Keratinocyte (primary cell): ENCODE measurements around the gene LPAR1. TPM values are rescaled to one million over a fixed set of nuclear protein-coding genes. Genes with fewer than 3 reads are reported as not detected.

Experiments
- DNase-seq: peaks from one replicate; pipeline ENCODE4 v3.0.0-alpha.2; 2011; ENCODE audit warnings: low read depth, missing footprints, low spot score
- FAIRE-seq: peaks from 2 replicates; lab custom pipeline; 2011; peaks lifted over from hg19 to GRCh38; lab: Jason Lieb, UNC
- H2AFZ ChIP-seq: 2 replicates; pipeline ENCODE4 v1.6.0; 2012; ENCODE audit warnings: low read length, control low read depth, inconsistent platforms; ENCODE audit not compliant: control insufficient read depth
- H3K27ac ChIP-seq: 2 replicates; pipeline ENCODE4 v1.5.1; 2011; ENCODE audit warnings: low read length; ENCODE audit not compliant: control insufficient read depth, insufficient read depth
- H3K27me3 ChIP-seq: 3 replicates; pipeline ENCODE4 v1.6.0; 2011; ENCODE audit warnings: low read length; ENCODE audit not compliant: control insufficient read depth, insufficient read depth; ENCODE audit errors: extremely low read depth
- H3K36me3 ChIP-seq, 2 experiments: 2 replicates in 1 of 2; 3 replicates in 1 of 2; pipeline ENCODE4 v1.5.1; 2011; ENCODE audit warnings: low read length in 2 of 2, mild to moderate bottlenecking in 1 of 2; ENCODE audit not compliant: control insufficient read depth in 2 of 2, insufficient read depth in 2 of 2; ENCODE audit errors: extremely low read depth in 1 of 2
- H3K4me1 ChIP-seq: 3 replicates; pipeline ENCODE4 v1.5.1; 2011; ENCODE audit warnings: low read length; ENCODE audit not compliant: control insufficient read depth, insufficient read depth; ENCODE audit errors: extremely low read depth
- H3K4me2 ChIP-seq: 3 replicates; pipeline ENCODE4 v1.6.0; 2011; ENCODE audit warnings: low read depth, low read length; ENCODE audit not compliant: control insufficient read depth, insufficient read depth; ENCODE audit errors: extremely low read depth
- H3K4me3 ChIP-seq, 3 experiments: fragments of 200-600 bp in 1 of 3; sonication (generic) in 1 of 3; 2 replicates in 2 of 3; 3 replicates in 1 of 3; pipeline ENCODE4 v1.5.1; 2011 to 2016; ENCODE audit warnings: low read length in 3 of 3, mild to moderate bottlenecking in 3 of 3, control low read depth in 2 of 3, inconsistent platforms in 1 of 3, low read depth in 1 of 3, mixed read lengths in 1 of 3, mixed run types in 1 of 3, moderate library complexity in 1 of 3; ENCODE audit not compliant: control insufficient read depth in 2 of 3, insufficient read depth in 2 of 3; ENCODE audit errors: extremely low read depth in 1 of 3
- H3K79me2 ChIP-seq: 2 replicates; pipeline ENCODE4 v1.6.0; 2012; ENCODE audit warnings: low read length; ENCODE audit not compliant: control insufficient read depth, insufficient read depth
- H3K9ac ChIP-seq: 3 replicates; pipeline ENCODE4 v1.6.0; 2011; ENCODE audit warnings: low read length; ENCODE audit not compliant: control insufficient read depth, insufficient read depth; ENCODE audit errors: extremely low read depth
- H3K9me1 ChIP-seq: 3 replicates; pipeline ENCODE4 v1.6.0; 2011; ENCODE audit warnings: low read length; ENCODE audit not compliant: control insufficient read depth, insufficient read depth; ENCODE audit errors: extremely low read depth
- H3K9me3 ChIP-seq: 2 replicates; pipeline ENCODE4 v1.5.1; 2012; ENCODE audit warnings: low read depth, low read length; ENCODE audit not compliant: control insufficient read depth
- H4K20me1 ChIP-seq: 3 replicates; pipeline ENCODE4 v1.6.0; 2011; ENCODE audit warnings: low read length; ENCODE audit not compliant: control insufficient read depth, insufficient read depth; ENCODE audit errors: extremely low read depth
- CTCF ChIP-seq, 3 experiments: IDR thresholded peaks in 1 of 3; conservative IDR thresholded peaks in 1 of 3; optimal IDR thresholded peaks in 1 of 3; 2 replicates in 2 of 3; 3 replicates in 1 of 3; pipeline versions ENCODE3 to v1.5.1; 2011; ENCODE audit warnings: low read length in 3 of 3, mild to moderate bottlenecking in 3 of 3, moderate library complexity in 2 of 3, control low read depth in 1 of 3, inconsistent platforms in 1 of 3; ENCODE audit not compliant: insufficient read depth in 2 of 3; ENCODE audit errors: extremely low read depth in 1 of 3
- EZH2 ChIP-seq: IDR thresholded peaks from one replicate; pipeline ENCODE4 v1.6.1; 2012; ENCODE audit warnings: inconsistent platforms, mild to moderate bottlenecking, low read length, moderate library complexity
- dilution Hi-C: fragments of 300-500 bp; cut with MboI; formaldehyde crosslinking; loops from one replicate; pipeline ENCODE4 v1.7.0; 2020; ENCODE audit warnings: low sequenced_read_pairs; ENCODE audit not compliant: extremely low pct_ligation_motif_present
- polyA plus RNA-seq, 5 experiments: library from polyadenylated mRNA; depleted of rRNA in 3 of 5; stranded (reverse) in 3 of 5; stranded (forward) in 1 of 5; unstranded in 1 of 5; fragments of >200 nt; gene quantifications; 1 replicate in 1 of 5; 2 replicates in 3 of 5; 3 replicates in 1 of 5; pipeline versions ENCODE4 v1.2.1 to v1.2.3, GENCODE V29; 2011 to 2012; ENCODE audit warnings: missing spikeins in 2 of 5, low read depth in 1 of 5, low replicate concordance in 1 of 5

The LPAR1 gene
- polyA plus RNA-seq, 1 donor (not counting 4 experiments of a cell fraction or from before 2014, with no cell fraction given), result 43.2 TPM

DNA sequence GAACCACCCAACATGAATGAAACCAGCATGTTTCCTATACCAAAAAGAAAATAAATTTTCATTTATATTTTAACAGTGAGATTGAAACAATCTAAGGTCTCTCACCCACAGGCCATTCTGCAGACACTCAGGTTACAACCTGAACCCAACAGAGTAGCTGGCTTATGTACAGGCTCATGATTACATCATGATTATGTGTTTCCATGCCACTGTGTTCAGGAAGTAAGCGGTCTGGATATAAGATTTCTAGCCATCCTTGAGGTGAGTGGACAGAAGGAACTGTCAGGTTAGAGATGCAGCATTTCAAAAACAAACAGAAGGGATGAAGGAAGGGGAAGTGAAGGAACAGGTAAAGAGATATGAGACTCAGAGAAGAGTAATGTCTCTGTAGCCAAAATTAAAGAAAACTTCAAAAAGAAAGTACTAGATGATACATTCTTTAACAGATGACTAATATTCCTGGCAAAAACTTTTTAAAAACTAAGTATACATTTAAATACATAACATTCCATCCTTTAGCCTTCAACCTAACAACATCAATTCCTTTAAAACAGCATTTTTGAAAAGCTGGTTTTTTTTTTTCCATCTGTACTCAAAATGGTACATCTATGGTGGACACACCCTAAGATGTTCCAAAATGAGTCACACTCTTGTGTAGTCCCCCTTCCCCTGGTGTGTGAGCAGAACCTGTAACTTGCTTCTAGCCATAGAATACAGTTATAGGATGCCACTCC is 119.8 kb downstream of the LPAR1 start:
- DNase-seq (no peak), FAIRE-seq (peak; percentile 76)
- peak overlapping the region; percentile 32 for H2AFZ ChIP-seq
- TF ChIP-seq CTCF (optimal IDR thresholded peaks at IDR 0.05 in 1 of 3, IDR thresholded peaks at IDR 0.05 in 1 of 3, conservative IDR thresholded peaks at IDR 0.05 in 1 of 3; ENCODE audit: extremely low read depth in 1 of 3, insufficient read depth in 2 of 3, low read length in 3 of 3) (no peak), EZH2 (no peak)
- peaks cover 10% of the 10 kb centered on the region for H3K79me2 ChIP-seq
- H3K9ac ChIP-seq, result no peak overlapping the region
- H3K4me3 ChIP-seq, result peak overlapping the region in 1 of 3 experiments; percentile 33
- H3K36me3 ChIP-seq, result peaks cover 0 to 1% of the 10 kb centered on the region in 2 experiments
- dilution Hi-C loops, result no loop called here
- peak overlapping the region; percentile 52 for H3K27ac ChIP-seq
- no peaks in the 10 kb centered on the region for H3K9me1 ChIP-seq
- H3K9me3 ChIP-seq, result no peaks in the 10 kb centered on the region
- H3K4me2 ChIP-seq, result peak overlapping the region; percentile 71
- no peaks in the 10 kb centered on the region for H3K27me3 ChIP-seq
- H3K4me1 ChIP-seq, result peaks cover 25% of the 10 kb centered on the region
- no peaks in the 10 kb centered on the region for H4K20me1 ChIP-seq

DNA sequence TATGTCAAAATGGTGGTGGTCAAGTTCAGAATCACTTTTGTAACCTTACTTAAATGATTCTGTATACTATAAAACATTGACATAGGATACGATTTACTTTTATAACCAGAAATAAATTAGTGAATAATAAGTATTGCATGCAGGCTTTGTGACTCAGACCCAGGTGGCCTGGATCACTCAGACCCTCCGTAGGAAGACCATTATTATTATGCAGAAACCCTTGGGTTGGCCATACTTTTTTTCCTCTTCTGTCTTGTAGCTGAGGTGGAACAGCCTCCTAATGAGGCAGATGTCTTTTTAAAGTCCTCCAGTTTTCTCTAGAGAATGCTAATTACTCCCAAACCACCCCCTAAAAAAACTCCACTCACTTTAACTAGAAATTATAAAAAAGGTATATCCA is 121.9 kb downstream of the LPAR1 start:
- H3K4me3 ChIP-seq, result no peak overlapping the region
- H3K4me1 ChIP-seq, result peaks cover 25% of the 10 kb centered on the region
- peaks cover 7% of the 10 kb centered on the region for H3K79me2 ChIP-seq
- no peaks in the 10 kb centered on the region for H3K9me1 ChIP-seq
- dilution Hi-C loops, result no loop called here
- H4K20me1 ChIP-seq, result no peaks in the 10 kb centered on the region
- no peaks in the 10 kb centered on the region for H3K9me3 ChIP-seq
- DNase-seq (no peak), FAIRE-seq (no peak)
- no peak overlapping the region for H3K27ac ChIP-seq
- H2AFZ ChIP-seq, result no peak overlapping the region
- no peaks in the 10 kb centered on the region for H3K27me3 ChIP-seq
- TF ChIP-seq EZH2, result no peak
- TF ChIP-seq CTCF (optimal IDR thresholded peaks at IDR 0.05 in 1 of 3, IDR thresholded peaks at IDR 0.05 in 1 of 3, conservative IDR thresholded peaks at IDR 0.05 in 1 of 3; ENCODE audit: extremely low read depth in 1 of 3, insufficient read depth in 2 of 3, low read length in 3 of 3), result no peak
- no peak overlapping the region for H3K4me2 ChIP-seq
- H3K9ac ChIP-seq, result no peak overlapping the region
- no peaks in the 10 kb centered on the region for H3K36me3 ChIP-seq
